DND-41 (cell line): ENCODE results near the gene PTGES.

Source experiments
- EZH2 ChIP-seq: IDR thresholded peaks from 3 replicates; pipeline ENCODE4 v1.6.1; 2012; ENCODE audit warnings: borderline replicate concordance, low read depth, mild to moderate bottlenecking, moderate library complexity, low read length, inconsistent platforms; ENCODE audit not compliant: severe bottlenecking
- TF ChIP-seq, protein P1 (sequence below): IDR thresholded peaks from 2 replicates; pipeline ENCODE4 v1.5.1; 2012; ENCODE audit warnings: borderline replicate concordance, low read length, moderate library complexity, mild to moderate bottlenecking; ENCODE audit not compliant: poor library complexity, severe bottlenecking; ENCODE audit errors: extremely low read depth

DNA sequence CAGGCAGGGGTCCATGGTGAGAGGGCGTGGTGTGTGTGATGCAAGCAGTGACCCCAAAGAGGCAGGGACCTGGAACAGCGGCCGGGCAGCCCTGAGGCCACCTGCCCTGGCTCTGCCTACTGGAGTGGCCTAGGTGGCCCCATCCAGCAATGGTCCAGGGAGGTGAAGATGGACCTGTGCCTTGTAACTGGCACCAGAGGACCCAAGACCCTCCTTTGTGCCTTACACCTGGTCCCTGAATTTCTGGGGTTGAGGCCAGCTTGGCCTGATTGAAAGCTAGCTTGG lies 42.7 kb downstream of the PTGES start:
- TF ChIP-seq, protein P1, sequence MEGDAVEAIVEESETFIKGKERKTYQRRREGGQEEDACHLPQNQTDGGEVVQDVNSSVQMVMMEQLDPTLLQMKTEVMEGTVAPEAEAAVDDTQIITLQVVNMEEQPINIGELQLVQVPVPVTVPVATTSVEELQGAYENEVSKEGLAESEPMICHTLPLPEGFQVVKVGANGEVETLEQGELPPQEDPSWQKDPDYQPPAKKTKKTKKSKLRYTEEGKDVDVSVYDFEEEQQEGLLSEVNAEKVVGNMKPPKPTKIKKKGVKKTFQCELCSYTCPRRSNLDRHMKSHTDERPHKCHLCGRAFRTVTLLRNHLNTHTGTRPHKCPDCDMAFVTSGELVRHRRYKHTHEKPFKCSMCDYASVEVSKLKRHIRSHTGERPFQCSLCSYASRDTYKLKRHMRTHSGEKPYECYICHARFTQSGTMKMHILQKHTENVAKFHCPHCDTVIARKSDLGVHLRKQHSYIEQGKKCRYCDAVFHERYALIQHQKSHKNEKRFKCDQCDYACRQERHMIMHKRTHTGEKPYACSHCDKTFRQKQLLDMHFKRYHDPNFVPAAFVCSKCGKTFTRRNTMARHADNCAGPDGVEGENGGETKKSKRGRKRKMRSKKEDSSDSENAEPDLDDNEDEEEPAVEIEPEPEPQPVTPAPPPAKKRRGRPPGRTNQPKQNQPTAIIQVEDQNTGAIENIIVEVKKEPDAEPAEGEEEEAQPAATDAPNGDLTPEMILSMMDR: no peak
- no peak for TF ChIP-seq EZH2
